ENCODE results near the gene ANP32A. TPM values are rescaled to one million over a fixed set of nuclear protein-coding genes. Genes with fewer than 3 reads are reported as not detected.

Gene ANP32A
- total RNA-seq, 2 experiments from 2014 or later = 219 to 286 TPM

- Mint-ChIP-seq H3K9me3 (peaks cover 11% of the 10 kb centered on the region), H3K4me1 (peaks cover 23% of the 10 kb centered on the region), H3K4me3 (no peak overlapping the region), H3K27me3 (peaks cover 13% of the 10 kb centered on the region), H3K27ac (no peak overlapping the region), H3K36me3 (ENCODE audit: low read depth) (peaks cover 2% of the 10 kb centered on the region)
- ChIA-PET CTCF (interaction anchor here (0.6 to 1.2 kb wide), 3 partner anchors 12 to 51 kb away, joined by 3 to 5 read pairs (median 4); no protein-coding TSS in a partner anchor), POLR2A (no interaction called here)
- no peak for DNase-seq
Observed at GRCh38 chr15:68834346-68834745, 13.7 kb upstream of the ANP32A start.

GRCh38 chr15:68833700-68834331 is 13.1 kb upstream of the ANP32A start:
- Mint-ChIP-seq H3K36me3 (ENCODE audit: low read depth) (peaks cover 2% of the 10 kb centered on the region), H3K4me3 (no peak overlapping the region), H3K27ac (no peak overlapping the region), H3K9me3 (peaks cover 11% of the 10 kb centered on the region), H3K27me3 (peaks cover 11% of the 10 kb centered on the region), H3K4me1 (peaks cover 28% of the 10 kb centered on the region)
- DNase-seq = peak; percentile 68
- CTCF ChIA-PET = interaction anchor here (0.6 to 1.2 kb wide), 3 partner anchors 35 to 160 kb away, joined by 3 to 4 read pairs (median 3); no protein-coding TSS in a partner anchor
- POLR2A ChIA-PET = no interaction called here

- DNase-seq = peak; percentile 35
- Mint-ChIP-seq H3K27ac (peak overlapping the region; percentile 55), H3K27me3 (peaks cover 4% of the 10 kb centered on the region), H3K4me1 (peaks cover 33% of the 10 kb centered on the region), H3K4me3 (no peak overlapping the region), H3K36me3 (ENCODE audit: low read depth) (no peaks in the 10 kb centered on the region), H3K9me3 (no peaks in the 10 kb centered on the region)
- POLR2A ChIA-PET = no interaction called here
- CTCF ChIA-PET = interaction anchor here (2.1 kb wide), 1 partner anchor 8 kb away, joined by 6 read pairs; no protein-coding TSS in a partner anchor
Observed at GRCh38 chr15:68830141-68830785, 9.6 kb upstream of the ANP32A start.

GRCh38 chr15:68829068-68829467 is 8.4 kb upstream of the ANP32A start:
- Mint-ChIP-seq H3K9me3 (no peaks in the 10 kb centered on the region), H3K4me1 (peaks cover 30% of the 10 kb centered on the region), H3K4me3 (no peak overlapping the region), H3K27ac (no peak overlapping the region), H3K36me3 (ENCODE audit: low read depth) (no peaks in the 10 kb centered on the region), H3K27me3 (peaks cover 4% of the 10 kb centered on the region)
- peak; percentile 33 for DNase-seq
- CTCF ChIA-PET = interaction anchor here (0.6 to 2.1 kb wide), 6 partner anchors 8 to 44 kb away, joined by 3 to 6 read pairs (median 3); partner anchors contain the start of gene ANP32A
- POLR2A ChIA-PET = no interaction called here

GRCh38 chr15:68823561-68823960 is 2.9 kb upstream of the ANP32A start:
- DNase-seq = no peak
- no peak overlapping the region for H3K27ac Mint-ChIP-seq
- H3K36me3 Mint-ChIP-seq (ENCODE audit: low read depth) = peaks cover 8% of the 10 kb centered on the region
- no peaks in the 10 kb centered on the region for H3K9me3 Mint-ChIP-seq
- H3K27me3 Mint-ChIP-seq = no peaks in the 10 kb centered on the region
- H3K4me1 Mint-ChIP-seq = peaks cover 24% of the 10 kb centered on the region
- ChIA-PET CTCF (no interaction called here), POLR2A (no interaction called here)
- no peak overlapping the region for H3K4me3 Mint-ChIP-seq

- H3K27ac Mint-ChIP-seq = no peak overlapping the region
Observed at GRCh38 chr15:68822818-68823217, 2.1 kb upstream of the ANP32A start.

GRCh38 chr15:68821841-68822381 is 1.2 kb upstream of the ANP32A start:
- POLR2A ChIA-PET = no interaction called here
- DNase-seq = no peak
- H3K4me3 Mint-ChIP-seq = peak overlapping the region; percentile 90
- no peaks in the 10 kb centered on the region for H3K27me3 Mint-ChIP-seq
- peaks cover 19% of the 10 kb centered on the region for H3K4me1 Mint-ChIP-seq
- CTCF ChIA-PET = no interaction called here
- H3K9me3 Mint-ChIP-seq = no peaks in the 10 kb centered on the region
- peaks cover 10% of the 10 kb centered on the region for H3K36me3 Mint-ChIP-seq (ENCODE audit: low read depth)
- peak overlapping the region; percentile 33 for H3K27ac Mint-ChIP-seq

More at GRCh38 chr15:68822818-68823217, 2.1 kb upstream of the ANP32A start:
- Mint-ChIP-seq H3K36me3 (ENCODE audit: low read depth) (peaks cover 8% of the 10 kb centered on the region), H3K4me3 (no peak overlapping the region), H3K9me3 (no peaks in the 10 kb centered on the region), H3K4me1 (peaks cover 21% of the 10 kb centered on the region), H3K27me3 (no peaks in the 10 kb centered on the region)
- no peak for DNase-seq
- POLR2A ChIA-PET = no interaction called here
- CTCF ChIA-PET = no interaction called here

GRCh38 chr15:68821190-68821840 is 620 bp upstream of the ANP32A start:
- ChIA-PET POLR2A (interaction anchor here (1.4 kb wide), 1 partner anchor 26 kb away, joined by 3 read pairs; no protein-coding TSS in a partner anchor), CTCF (interaction anchor here (1.0 kb wide), 1 partner anchor 7 kb away, joined by 3 read pairs; no protein-coding TSS in a partner anchor)
- DNase-seq = no peak
- H3K27ac Mint-ChIP-seq = peak overlapping the region; percentile 97
- peaks cover 25% of the 10 kb centered on the region for H3K4me1 Mint-ChIP-seq
- H3K9me3 Mint-ChIP-seq = no peaks in the 10 kb centered on the region
- peaks cover 11% of the 10 kb centered on the region for H3K36me3 Mint-ChIP-seq (ENCODE audit: low read depth)
- no peaks in the 10 kb centered on the region for H3K27me3 Mint-ChIP-seq
- peak overlapping the region; percentile 90 for H3K4me3 Mint-ChIP-seq

- Mint-ChIP-seq H3K36me3 (ENCODE audit: low read depth) (peaks cover 22% of the 10 kb centered on the region), H3K27me3 (no peaks in the 10 kb centered on the region), H3K4me3 (peak overlapping the region; percentile 90), H3K9me3 (no peaks in the 10 kb centered on the region), H3K4me1 (peaks cover 41% of the 10 kb centered on the region), H3K27ac (peak overlapping the region; percentile 97)
- peak; percentile 31 for DNase-seq
- CTCF ChIA-PET = interaction anchor here (0.6 to 1.7 kb wide), 4 partner anchors 9 to 63 kb away, joined by 3 to 5 read pairs (median 3); no protein-coding TSS in a partner anchor
- POLR2A ChIA-PET = interaction anchor here (0.6 kb wide), 2 partner anchors 21 to 25 kb away, joined by 3 read pairs; no protein-coding TSS in a partner anchor
Observed at GRCh38 chr15:68819495-68820294, 1.0 kb downstream of the ANP32A start.

- H3K4me3 Mint-ChIP-seq = peak overlapping the region; percentile 90
- H3K9me3 Mint-ChIP-seq = no peaks in the 10 kb centered on the region
- POLR2A ChIA-PET = interaction anchor here (0.7 to 1.0 kb wide), 2 partner anchors 24 to 31 kb away, joined by 3 read pairs; no protein-coding TSS in a partner anchor
- no peaks in the 10 kb centered on the region for H3K27me3 Mint-ChIP-seq
- peaks cover 22% of the 10 kb centered on the region for H3K36me3 Mint-ChIP-seq (ENCODE audit: low read depth)
- CTCF ChIA-PET = interaction anchor here (0.6 to 1.9 kb wide), 5 partner anchors 10 to 62 kb away, joined by 3 to 5 read pairs (median 3); no protein-coding TSS in a partner anchor
- peak; percentile 16 for DNase-seq
- H3K27ac Mint-ChIP-seq = peak overlapping the region; percentile 97
- H3K4me1 Mint-ChIP-seq = peaks cover 45% of the 10 kb centered on the region
Observed at GRCh38 chr15:68818769-68819494, 1.8 kb downstream of the ANP32A start.

- CTCF ChIA-PET = interaction anchor here (1.2 to 1.9 kb wide), 3 partner anchors 11 to 62 kb away, joined by 3 to 5 read pairs (median 3); no protein-coding TSS in a partner anchor
Observed at GRCh38 chr15:68818066-68818768, 2.5 kb downstream of the ANP32A start.

More at GRCh38 chr15:68818066-68818768, 2.5 kb downstream of the ANP32A start:
- DNase-seq = peak; percentile 65
- Mint-ChIP-seq H3K4me3 (peak overlapping the region; percentile 90), H3K36me3 (ENCODE audit: low read depth) (peaks cover 26% of the 10 kb centered on the region), H3K27me3 (no peaks in the 10 kb centered on the region), H3K9me3 (no peaks in the 10 kb centered on the region), H3K4me1 (peaks cover 46% of the 10 kb centered on the region), H3K27ac (peak overlapping the region; percentile 97)
- POLR2A ChIA-PET = interaction anchor here (0.7 to 1.0 kb wide), 2 partner anchors 23 to 30 kb away, joined by 3 read pairs; no protein-coding TSS in a partner anchor

All from activated CD4-positive, alpha-beta T cell treated with anti-CD3 and anti-CD28 coated beads, Interleukin-2, amount 10 ng/mL, durations not matched to agents 7 days and 5 days (primary cell).